Measurements from ENCODE around the gene PPFIA1.

DNA sequence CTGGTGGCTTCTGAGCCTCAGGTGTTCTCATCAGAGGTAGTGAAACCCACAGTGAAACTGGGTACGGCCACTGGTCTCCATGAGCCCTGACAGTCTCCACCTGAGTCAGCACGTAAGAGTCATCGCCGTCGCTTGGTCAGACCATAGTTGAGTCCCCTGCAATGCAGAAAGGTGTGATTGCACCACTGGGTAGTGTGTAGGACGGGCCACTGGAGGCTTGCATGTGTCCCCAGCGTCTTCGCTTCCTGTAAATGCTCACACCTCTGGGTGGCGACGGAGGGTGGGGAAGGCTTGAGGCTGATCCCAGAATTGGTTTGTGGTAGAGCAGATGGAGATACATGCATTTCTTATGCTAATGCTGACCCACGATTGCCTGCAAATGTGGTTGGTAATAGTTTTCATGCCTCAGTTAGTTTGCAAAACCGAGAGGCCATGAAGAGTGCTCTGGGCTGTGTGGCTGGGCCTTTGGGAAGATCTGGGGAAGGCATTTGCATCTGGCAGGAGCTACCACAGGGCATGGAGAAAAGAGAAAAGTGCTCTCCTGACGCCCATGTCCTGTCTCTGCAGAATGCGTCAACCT, 154.4 kb downstream of the PPFIA1 start:
- TF ChIP-seq, protein P1, sequence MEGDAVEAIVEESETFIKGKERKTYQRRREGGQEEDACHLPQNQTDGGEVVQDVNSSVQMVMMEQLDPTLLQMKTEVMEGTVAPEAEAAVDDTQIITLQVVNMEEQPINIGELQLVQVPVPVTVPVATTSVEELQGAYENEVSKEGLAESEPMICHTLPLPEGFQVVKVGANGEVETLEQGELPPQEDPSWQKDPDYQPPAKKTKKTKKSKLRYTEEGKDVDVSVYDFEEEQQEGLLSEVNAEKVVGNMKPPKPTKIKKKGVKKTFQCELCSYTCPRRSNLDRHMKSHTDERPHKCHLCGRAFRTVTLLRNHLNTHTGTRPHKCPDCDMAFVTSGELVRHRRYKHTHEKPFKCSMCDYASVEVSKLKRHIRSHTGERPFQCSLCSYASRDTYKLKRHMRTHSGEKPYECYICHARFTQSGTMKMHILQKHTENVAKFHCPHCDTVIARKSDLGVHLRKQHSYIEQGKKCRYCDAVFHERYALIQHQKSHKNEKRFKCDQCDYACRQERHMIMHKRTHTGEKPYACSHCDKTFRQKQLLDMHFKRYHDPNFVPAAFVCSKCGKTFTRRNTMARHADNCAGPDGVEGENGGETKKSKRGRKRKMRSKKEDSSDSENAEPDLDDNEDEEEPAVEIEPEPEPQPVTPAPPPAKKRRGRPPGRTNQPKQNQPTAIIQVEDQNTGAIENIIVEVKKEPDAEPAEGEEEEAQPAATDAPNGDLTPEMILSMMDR (conservative IDR thresholded peaks at IDR 0.05) = no peak
- TF ChIP-seq EZH2 (IDR thresholded peaks at IDR 0.05; ENCODE audit: low read depth) = no peak
